ENCODE measurements around the gene DUSP15. TPM values are rescaled to one million over a fixed set of nuclear protein-coding genes. Genes with fewer than 3 reads are reported as not detected.

Gene DUSP15
- total and polyA plus RNA-seq, 2 of the 4 experiments (the other 2 are of a cell fraction) = not detected

DNA sequence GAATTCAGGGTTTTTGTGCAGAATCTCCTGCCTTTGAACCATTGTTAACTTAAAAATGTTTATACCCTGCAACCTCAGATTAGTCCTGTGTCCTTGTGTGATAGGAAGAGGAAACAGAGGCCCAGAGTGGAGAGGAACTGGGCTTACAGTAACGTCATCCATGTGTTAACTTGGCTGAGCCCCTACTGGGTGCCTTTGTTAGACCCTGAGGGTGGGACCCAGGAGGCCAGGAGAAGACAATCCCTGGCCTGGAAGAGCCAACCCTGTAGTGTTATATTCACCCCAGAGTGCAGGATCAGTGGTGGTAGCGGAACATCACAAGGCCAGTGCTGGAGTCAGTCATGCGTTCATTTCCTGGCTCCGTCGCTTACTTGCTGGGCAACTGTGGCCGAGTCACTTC, 40.6 kb downstream of the DUSP15 start:
- TF ChIP-seq MAFK (IDR thresholded peaks at IDR 0.05; ENCODE audit: low read depth, low read length) (no peak), CEBPB (IDR thresholded peaks at IDR 0.05; ENCODE audit: low read depth, low read length) (no peak), NFE2L2 (IDR thresholded peaks at IDR 0.05; ENCODE audit: low read depth, low read length) (no peak), MXI1 (IDR thresholded peaks at IDR 0.05; ENCODE audit: borderline replicate concordance, low read depth, low read length) (no peak), SMC3 (IDR thresholded peaks at IDR 0.05; ENCODE audit: low read depth, low read length) (no peak), MAZ (IDR thresholded peaks at IDR 0.05; ENCODE audit: borderline replicate concordance, low read depth, low read length) (no peak), RCOR1 (IDR thresholded peaks at IDR 0.05; ENCODE audit: insufficient replicate concordance, low read length) (no peak), ELK1 (IDR thresholded peaks at IDR 0.05; ENCODE audit: borderline replicate concordance, low read depth, low read length) (no peak), CHD1 (IDR thresholded peaks at IDR 0.05; ENCODE audit: low read depth, low read length) (no peak), BHLHE40 (IDR thresholded peaks at IDR 0.05; ENCODE audit: low read depth, low read length) (no peak), USF2 (IDR thresholded peaks at IDR 0.05; ENCODE audit: low read depth, low read length) (no peak), RAD21 (IDR thresholded peaks at IDR 0.05; ENCODE audit: low read length) (no peak), POLR2A (IDR thresholded peaks at IDR 0.05; ENCODE audit: low read depth, low read length) (no peak), CTCF (conservative IDR thresholded peaks at IDR 0.05; ENCODE audit: low read depth, low read length) (no peak), RFX5 (IDR thresholded peaks at IDR 0.05; ENCODE audit: low read depth, low read length) (no peak), FOS (IDR thresholded peaks at IDR 0.05; ENCODE audit: low read depth, low read length) (no peak)
- Histone ChIP-seq H2BK5ac (ENCODE audit: low read depth, low read length, poor library complexity, severe bottlenecking) (no peak overlapping the region), H3K4me3 (ENCODE audit: insufficient read depth, low read depth, low read length) (no peak overlapping the region), H3K23ac (ENCODE audit: low read depth, low read length) (no peak overlapping the region), H2BK120ac (ENCODE audit: low read depth, low read length) (no peak overlapping the region), H2AK9ac (replicated peaks; ENCODE audit: low read depth, low read length, poor library complexity) (no peak overlapping the region), H3K4me2 (ENCODE audit: low read depth, low read length) (no peak overlapping the region), H3K9me3 (ENCODE audit: control insufficient read depth, insufficient read depth, low read length) (no peaks in the 10 kb centered on the region), H3K4me1 (ENCODE audit: control insufficient read depth, insufficient read depth, low read length) (no peaks in the 10 kb centered on the region), H2BK20ac (ENCODE audit: low read depth, low read length) (no peak overlapping the region), H4K91ac (ENCODE audit: insufficient read depth, low read depth, low read length) (no peak overlapping the region), H2AFZ (replicated peaks; ENCODE audit: low read length, poor library complexity) (no peak overlapping the region), H3K9ac (ENCODE audit: low read depth, low read length) (no peak overlapping the region), H4K20me1 (ENCODE audit: insufficient read depth, low read length) (no peaks in the 10 kb centered on the region), H3K14ac (replicated peaks; ENCODE audit: low read depth, low read length) (no peak overlapping the region), H2BK15ac (ENCODE audit: low read depth, low read length) (no peak overlapping the region), H3K27ac (ENCODE audit: insufficient read depth, low read length) (no peak overlapping the region), H3K18ac (ENCODE audit: low read depth, low read length) (no peak overlapping the region), H3K4ac (ENCODE audit: low read depth, low read length) (no peak overlapping the region), H3K9me1 (ENCODE audit: insufficient read depth, low read length) (peaks cover 3% of the 10 kb centered on the region; the same call in 1 of the 2 replicates), H3K79me1 (ENCODE audit: low read depth in 1 of 2, low read length in 2 of 2) (no peaks in the 10 kb centered on the region), H2AK5ac (ENCODE audit: low read depth, low read length) (no peak overlapping the region), H3K27me3 (ENCODE audit: control insufficient read depth, insufficient read depth, low read length) (peaks cover 8% of the 10 kb centered on the region), H4K5ac (ENCODE audit: low read depth, low read length) (no peak overlapping the region), H4K8ac (ENCODE audit: low read depth in 2 of 2, low read length in 2 of 2) (no peak overlapping the region), H3K36me3 (ENCODE audit: control insufficient read depth, insufficient read depth, low read length) (no peaks in the 10 kb centered on the region), H3K56ac (ENCODE audit: extremely low read depth, insufficient read depth, low read length) (no peak overlapping the region)
- DNase-seq (no peak), ATAC-seq (ENCODE audit: low read depth) (no peak)
- intact Hi-C loops (cut with micrococcal nuclease) = no loop called here
- WGBS, 2 experiments (ENCODE audit: extremely low coverage in 2 of 2, insufficient read length in 1 of 2) = 80% methylated on average over 1 of the region's 6 CpGs; no CpG with 5 or more reads in 1 of the 2 experiments
- BruUV-seq (replicated peaks) = no TSS peak
- POLR2A ChIA-PET (ENCODE audit: unreplicated experiment) = no interaction called here
- dilution Hi-C loops (cut with HindIII; ENCODE audit: low sequenced_read_pairs, unreplicated experiment) = no loop called here
- CTCF ChIA-PET = interaction anchor here (0.9 kb wide), 1 partner anchor 13 kb away, joined by 3 read pairs; no protein-coding TSS in a partner anchor
- in situ Hi-C loops (cut with MboI; ENCODE audit: low sequenced_read_pairs) = loop anchor here (10.0 to 25.0 kb wide), 3 partner anchors 125 to 833 kb away; partner anchors contain the start of genes C20orf203 and PDRG1
